Tibial nerve (tissue), 4 donors: ENCODE data around the gene RGS6. TPM values are rescaled to one million over a fixed set of nuclear protein-coding genes. Genes with fewer than 3 reads are reported as not detected.

Experiments used
- DNase-seq, 2 donors: peaks; one replicate each; pipeline ENCODE4 v3.0.0-alpha.2; 2019; ENCODE audit warnings: low spot score in 2 of 2
- H3K27ac ChIP-seq, 4 donors: fragments of 200-600 bp; sonication (generic) in 3 of 4; one replicate each; pipeline ENCODE4 v1.5.1; 2017 to 2019; ENCODE audit warnings: mild to moderate bottlenecking in 1 of 4
- H3K27me3 ChIP-seq, 2 donors: fragments of 200-600 bp; sonication (generic) in 1 of 2; one replicate each; pipeline versions ENCODE4 v1.5.1 to v1.6.0; 2017 to 2019
- H3K36me3 ChIP-seq, 3 donors: fragments of 200-600 bp; sonication (generic); one replicate each; pipeline ENCODE4 v1.5.1; 2018 to 2019
- H3K4me1 ChIP-seq, 4 donors: fragments of 200-600 bp; sonication (generic) in 3 of 4; one replicate each; pipeline ENCODE4 v1.5.1; 2017 to 2019
- H3K4me3 ChIP-seq, 4 donors: fragments of 200-600 bp; sonication (generic) in 3 of 4; one replicate each; pipeline ENCODE4 v1.5.1; 2017 to 2019; ENCODE audit warnings: mild to moderate bottlenecking in 1 of 4, moderate library complexity in 1 of 4
- H3K9me3 ChIP-seq, 4 donors: fragments of 200-600 bp; sonication (generic) in 3 of 4; one replicate each; pipeline ENCODE4 v1.5.1; 2017 to 2019
- CTCF ChIP-seq, 5 experiments: fragments of 200-600 bp in 3 of 5; fragments of 450-650 bp in 2 of 5; sonication (generic) in 3 of 5; IDR thresholded peaks; one replicate each; pipeline ENCODE4 v1.5.1; 2016 to 2019; ENCODE audit warnings: antibody characterized with exemption in 5 of 5, mild to moderate bottlenecking in 3 of 5, moderate library complexity in 2 of 5
- EP300 ChIP-seq, 2 donors: sonication (generic); formaldehyde crosslinking; IDR thresholded peaks; one replicate each; pipeline ENCODE4 v1.6.1; 2017; ENCODE audit warnings: antibody characterized with exemption in 2 of 2, mild to moderate bottlenecking in 1 of 2
- POLR2A ChIP-seq, 2 donors: fragments of 450-650 bp; IDR thresholded peaks; one replicate each; pipeline ENCODE4 v1.6.1; 2017; ENCODE audit warnings: antibody characterized with exemption in 2 of 2, mild to moderate bottlenecking in 2 of 2, moderate library complexity in 2 of 2
- WGBS, 2 donors: methylation state at CpG; one replicate each; pipeline ENCODE4 v1.1.5; 2018; 5-methylcytosine and 5-hydroxymethylcytosine counted together
- total RNA-seq, 4 donors: library from RNA; depleted of rRNA; stranded (reverse); fragments of >200 nt; gene quantifications; one replicate each; pipeline ENCODE4 v1.1.0, GENCODE V29; 2016

RGS6 gene
- total RNA-seq, 4 donors from 2014 or later = 43.5 to 67.2 (median 54.7) TPM

- Histone ChIP-seq H3K36me3 (no peaks in the 10 kb centered on the region), H3K27me3 (no peaks in the 10 kb centered on the region), H3K4me3 (no peak overlapping the region), H3K9me3 (peaks cover 0 to 7% (median 0%) of the 10 kb centered on the region in 4 donors), H3K4me1 (peaks cover 0 to 11% (median 0%) of the 10 kb centered on the region in 4 donors), H3K27ac (no peak overlapping the region)
- 36 to 68% methylated on average over 1 of the region's 1 CpG for WGBS, 2 donors
- no peak for DNase-seq
- TF ChIP-seq CTCF (IDR thresholded peaks at IDR 0.05) (no peak), POLR2A (IDR thresholded peaks at IDR 0.05) (no peak), EP300 (IDR thresholded peaks at IDR 0.05) (no peak)
These were observed 40.3 kb upstream of the RGS6 start for GRCh38 chr14:71891970-71892369.

DNA sequence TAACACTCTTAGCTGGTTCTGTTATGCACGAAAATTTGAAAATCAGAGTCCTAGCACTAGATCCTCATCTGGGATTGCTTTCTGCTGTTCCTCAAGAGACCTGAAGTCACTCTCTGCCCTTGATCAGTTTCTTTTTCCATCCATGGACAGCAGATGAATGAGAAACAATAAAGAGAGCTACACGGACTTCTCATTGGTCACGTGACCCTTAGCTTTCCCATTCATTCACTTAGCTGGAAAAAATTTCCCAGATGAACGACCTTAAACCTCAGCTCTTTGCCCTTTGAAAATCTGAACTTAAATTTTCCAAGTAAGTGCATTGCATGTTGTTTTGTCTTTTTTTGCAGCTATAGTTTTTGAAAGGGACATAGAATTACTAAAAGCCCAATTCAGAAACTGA lies 27.2 kb upstream of the RGS6 start:
- H3K4me3 ChIP-seq = no peak overlapping the region

DNA sequence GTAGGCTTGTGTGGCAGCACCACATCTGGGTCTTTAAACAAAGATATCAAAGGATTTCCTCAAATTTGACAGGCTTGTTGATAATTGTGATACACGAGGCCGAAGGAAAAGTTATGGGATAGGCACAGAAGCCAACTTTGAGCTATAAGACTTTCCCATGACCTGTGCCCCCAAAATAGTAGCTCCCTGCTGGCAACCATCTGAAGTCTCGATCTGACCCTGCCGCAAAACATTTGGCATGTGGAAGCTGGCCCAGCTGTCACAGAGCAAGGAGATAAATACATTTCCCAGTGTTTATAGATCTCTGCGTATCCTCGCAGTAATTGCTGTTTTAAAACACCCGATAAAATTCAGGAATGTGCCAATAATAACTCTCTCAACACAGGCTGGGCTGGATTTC lies 26.4 kb upstream of the RGS6 start:
- H3K27me3 ChIP-seq = no peaks in the 10 kb centered on the region
- H3K4me1 ChIP-seq = peaks cover 0 to 16% (median 0%) of the 10 kb centered on the region in 4 donors
- H3K36me3 ChIP-seq = no peaks in the 10 kb centered on the region
- no peak for DNase-seq
- WGBS, 2 donors = 13 to 32% methylated on average over 7 of the region's 7 CpGs
- H3K27ac ChIP-seq = no peak overlapping the region
- no peak for TF ChIP-seq POLR2A (IDR thresholded peaks at IDR 0.05)
- H3K4me3 ChIP-seq = no peak overlapping the region
- H3K9me3 ChIP-seq = no peaks in the 10 kb centered on the region

More for the DNA sequence above, 27.2 kb upstream of the RGS6 start:
- WGBS, 2 donors = 12 to 21% methylated on average over 4 of the region's 4 CpGs
- peaks cover 0 to 1% (median 0%) of the 10 kb centered on the region in 4 donors for H3K9me3 ChIP-seq
- H3K36me3 ChIP-seq = no peaks in the 10 kb centered on the region
- H3K27me3 ChIP-seq = no peaks in the 10 kb centered on the region
- no peak for DNase-seq
- TF ChIP-seq CTCF (IDR thresholded peaks at IDR 0.05) (no peak), POLR2A (IDR thresholded peaks at IDR 0.05) (no peak), EP300 (IDR thresholded peaks at IDR 0.05) (no peak)
- H3K27ac ChIP-seq = no peak overlapping the region
- H3K4me1 ChIP-seq = peaks cover 0 to 16% (median 0%) of the 10 kb centered on the region in 4 donors

- no peaks in the 10 kb centered on the region for H3K27me3 ChIP-seq
- WGBS, 2 donors = 84 to 86% methylated on average over 10 of the region's 10 CpGs
- no peak for TF ChIP-seq POLR2A (IDR thresholded peaks at IDR 0.05)
- TF ChIP-seq CTCF (IDR thresholded peaks at IDR 0.05) = no peak
- no peak for TF ChIP-seq EP300 (IDR thresholded peaks at IDR 0.05)
- no peaks in the 10 kb centered on the region for H3K9me3 ChIP-seq
- no peak overlapping the region for H3K27ac ChIP-seq
- no peak overlapping the region for H3K4me3 ChIP-seq
- no peak for DNase-seq
- peaks cover 0 to 16% (median 0%) of the 10 kb centered on the region in 4 donors for H3K4me1 ChIP-seq
- no peaks in the 10 kb centered on the region for H3K36me3 ChIP-seq
These were observed 24.3 kb upstream of the RGS6 start for GRCh38 chr14:71907793-71908515.

DNA sequence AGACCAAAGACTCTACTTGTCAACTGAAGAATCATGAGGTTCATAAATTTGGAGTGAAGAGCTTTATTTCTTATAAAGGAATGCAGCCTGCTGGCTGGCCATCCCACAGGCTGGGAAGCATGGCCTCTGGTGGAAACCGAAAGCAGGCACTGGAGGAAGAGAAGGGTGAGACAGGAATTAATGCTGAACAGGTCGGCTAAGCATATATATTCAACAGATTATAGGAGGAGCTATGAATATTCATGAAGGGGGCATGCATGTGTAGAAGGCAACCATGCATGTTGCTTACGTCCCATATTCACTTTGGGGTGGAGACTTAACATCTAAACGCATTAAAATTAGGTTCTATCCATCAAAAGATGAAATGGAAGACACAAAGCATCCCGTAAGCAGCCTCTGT lies 20.6 kb upstream of the RGS6 start:
- H3K9me3 ChIP-seq = no peaks in the 10 kb centered on the region
- H3K36me3 ChIP-seq = no peaks in the 10 kb centered on the region
- no peak overlapping the region for H3K4me3 ChIP-seq
- no peaks in the 10 kb centered on the region for H3K4me1 ChIP-seq
- H3K27ac ChIP-seq = no peak overlapping the region
- DNase-seq = no peak
- TF ChIP-seq CTCF (IDR thresholded peaks at IDR 0.05) = no peak
- no peak for TF ChIP-seq POLR2A (IDR thresholded peaks at IDR 0.05)
- TF ChIP-seq EP300 (IDR thresholded peaks at IDR 0.05) = no peak
- H3K27me3 ChIP-seq = no peaks in the 10 kb centered on the region
- WGBS, 2 donors = 89 to 90% methylated on average over 5 of the region's 5 CpGs
